Measurements from ENCODE around the gene PRLHR.

Gene PRLHR

DNA sequence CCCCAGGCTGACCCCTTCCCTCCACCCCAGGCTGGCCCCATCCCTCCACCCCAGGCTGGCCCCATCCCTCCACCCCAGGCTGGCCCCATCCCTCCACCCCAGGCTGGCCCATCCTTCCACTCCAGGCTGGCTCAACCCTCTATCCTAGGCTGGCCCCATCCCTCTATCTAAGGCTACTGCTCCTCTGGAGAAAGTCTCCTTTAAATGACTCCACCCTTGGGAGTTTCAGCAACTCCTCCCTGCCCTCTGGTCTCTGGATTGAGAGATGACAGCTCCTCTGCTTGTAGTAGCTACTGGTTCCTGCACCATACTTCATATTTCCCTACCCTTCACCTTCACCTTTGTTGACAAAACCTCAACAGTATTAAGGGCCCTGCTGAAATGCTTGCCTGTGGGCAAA, 8.5 kb downstream of the PRLHR start:
- DNase-seq, result no peak

DNA sequence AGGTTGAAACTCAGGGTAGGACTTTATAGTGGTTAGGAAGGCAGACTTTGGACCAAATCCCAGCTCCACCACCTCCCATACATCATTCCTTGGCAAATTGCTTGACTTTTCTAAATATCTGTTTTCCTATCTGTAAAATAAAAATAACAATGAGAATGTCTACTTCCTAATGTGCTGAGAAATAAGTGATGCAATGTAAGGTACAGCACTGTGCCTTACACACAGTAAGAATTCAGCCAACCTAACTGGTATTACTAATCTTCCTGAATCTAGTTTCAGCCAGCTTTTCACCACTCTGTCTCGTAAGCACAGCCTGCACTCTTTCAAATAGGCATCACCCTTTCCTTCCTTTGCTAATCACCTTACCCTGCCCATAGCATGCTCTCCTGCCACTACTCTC, 9.7 kb downstream of the PRLHR start:
- no peak for DNase-seq

DNA sequence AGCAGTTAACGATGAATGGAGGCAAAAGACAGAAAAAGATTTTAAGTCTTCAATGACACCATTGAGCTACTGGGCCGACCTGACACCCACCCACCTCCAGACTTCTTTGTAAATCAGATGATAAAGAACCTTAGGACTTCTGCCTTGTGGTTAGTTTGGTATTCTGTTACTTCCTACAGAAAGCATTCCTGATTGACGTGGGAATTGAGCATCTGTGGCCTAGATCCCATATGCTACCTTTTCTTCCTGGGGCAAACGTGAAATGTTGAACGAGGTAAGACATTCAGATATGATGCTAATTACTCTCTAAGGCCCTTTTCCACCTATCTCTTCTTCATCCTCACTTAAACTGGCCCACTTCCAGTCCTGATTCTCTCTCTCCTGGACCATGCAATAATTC, 10.2 kb downstream of the PRLHR start:
- DNase-seq, result no peak

DNA sequence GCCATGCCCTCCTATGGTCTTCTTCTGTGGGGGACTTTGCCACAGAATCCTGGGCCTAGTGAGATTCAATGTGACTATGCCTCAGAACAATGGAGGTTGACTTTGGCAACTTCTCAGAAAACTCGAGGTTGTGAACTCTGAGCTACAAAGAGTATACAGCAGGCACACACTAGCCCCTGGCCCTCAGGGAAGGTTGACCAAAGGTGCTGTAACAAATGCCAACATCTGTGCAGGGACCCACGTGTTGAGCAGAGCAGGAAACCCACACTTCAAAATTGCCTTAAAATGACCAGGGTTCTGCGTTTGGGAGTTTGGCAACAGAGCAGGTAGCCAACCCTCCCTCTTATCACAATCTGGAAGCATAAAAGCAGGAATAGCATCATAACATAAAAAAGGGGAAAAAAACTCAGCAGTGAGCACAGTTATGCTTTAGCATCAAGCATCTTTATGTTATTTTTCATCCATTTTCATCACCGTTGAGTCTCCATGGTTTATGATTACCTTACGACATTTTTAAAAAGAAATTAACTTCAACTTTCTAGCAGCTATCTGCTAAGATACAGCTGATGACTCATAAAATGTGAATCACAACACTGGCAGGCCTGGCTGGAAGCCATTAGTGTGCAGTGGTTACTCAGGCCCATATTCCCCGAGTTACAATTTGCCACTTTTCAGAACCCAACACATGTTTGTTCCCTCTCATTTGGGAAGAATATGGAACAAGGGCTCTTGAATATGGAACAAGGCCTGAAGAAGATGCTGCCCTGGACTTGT, 11.1 kb downstream of the PRLHR start:
- DNase-seq, result no peak

DNA sequence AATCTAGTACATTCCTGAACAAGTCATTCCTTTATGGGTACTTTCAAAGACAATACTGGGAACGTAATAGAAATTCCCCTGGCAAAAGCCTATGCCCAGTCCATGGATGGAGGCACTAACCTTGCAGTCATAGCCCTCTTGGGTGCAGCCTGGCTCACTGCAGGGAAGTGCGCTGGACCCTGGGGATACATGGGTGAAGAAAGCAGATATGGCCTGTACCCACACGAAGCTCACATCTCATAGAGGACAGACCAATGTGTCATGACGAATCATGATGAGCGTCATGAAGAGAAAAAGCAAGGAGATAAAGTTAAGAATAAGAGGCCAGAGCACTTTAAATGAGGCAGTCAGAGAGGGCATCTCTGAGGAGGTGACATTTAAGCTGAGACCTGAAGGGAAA, 11.8 kb downstream of the PRLHR start:
- DNase-seq, result no peak

DNA sequence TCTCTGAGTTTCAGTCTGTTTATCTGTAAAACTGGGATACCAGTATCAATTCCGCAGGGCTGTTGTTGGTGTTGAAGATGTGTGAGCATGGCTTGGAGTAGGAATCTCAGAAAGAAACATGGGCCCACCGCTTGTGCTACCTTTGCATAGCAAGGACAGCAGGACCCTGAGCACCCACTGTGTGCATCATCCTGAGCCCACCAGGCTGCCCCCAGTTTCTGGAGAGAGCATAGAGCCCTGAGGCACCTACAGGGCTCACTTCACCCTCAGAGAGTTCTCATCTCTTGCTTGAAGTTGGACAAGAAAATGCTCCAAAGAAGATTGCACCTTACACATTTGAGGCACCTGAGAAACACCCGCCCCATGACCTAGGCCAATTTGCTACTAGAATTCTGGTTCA, 12.9 kb downstream of the PRLHR start:
- no peak for DNase-seq

DNA sequence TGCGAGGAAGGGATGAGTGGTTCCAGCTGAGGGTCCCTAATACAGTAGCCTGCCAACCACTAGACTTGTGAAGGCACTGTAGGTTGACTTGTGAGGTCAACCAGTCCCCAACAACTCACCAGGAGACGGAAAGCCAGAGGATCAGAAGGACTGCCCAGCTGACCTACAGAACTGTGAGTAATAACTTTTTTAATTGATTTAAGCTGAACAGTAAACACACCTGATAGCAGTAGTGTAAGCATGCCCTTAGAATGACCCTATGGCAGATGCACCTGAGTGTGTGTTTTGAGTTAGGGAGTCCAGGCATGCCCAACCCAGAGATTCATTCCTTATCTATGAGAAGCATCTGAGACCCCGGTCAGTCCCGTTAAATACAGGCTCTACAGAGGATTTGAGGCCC, 14.1 kb downstream of the PRLHR start:
- DNase-seq, result no peak

DNA sequence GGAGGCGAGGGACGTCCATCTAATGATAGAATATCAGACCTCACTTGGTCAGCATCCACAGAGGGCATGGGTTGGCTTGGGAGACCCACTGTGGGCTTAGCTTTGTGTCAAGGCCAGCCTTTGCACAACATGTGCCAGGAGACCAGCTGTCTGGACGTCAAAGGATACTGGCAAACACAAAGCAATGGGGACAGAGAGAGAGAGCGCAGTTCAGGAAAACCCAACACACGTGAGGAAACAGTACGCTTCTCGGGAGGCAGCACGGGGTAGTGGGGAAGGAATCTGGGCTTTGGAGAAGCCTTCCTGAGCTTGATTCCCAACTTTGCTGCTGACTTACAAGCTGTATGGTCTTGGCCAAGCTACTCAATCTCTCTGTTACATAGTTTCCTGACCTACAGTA, 14.7 kb downstream of the PRLHR start:
- DNase-seq, result no peak

DNA sequence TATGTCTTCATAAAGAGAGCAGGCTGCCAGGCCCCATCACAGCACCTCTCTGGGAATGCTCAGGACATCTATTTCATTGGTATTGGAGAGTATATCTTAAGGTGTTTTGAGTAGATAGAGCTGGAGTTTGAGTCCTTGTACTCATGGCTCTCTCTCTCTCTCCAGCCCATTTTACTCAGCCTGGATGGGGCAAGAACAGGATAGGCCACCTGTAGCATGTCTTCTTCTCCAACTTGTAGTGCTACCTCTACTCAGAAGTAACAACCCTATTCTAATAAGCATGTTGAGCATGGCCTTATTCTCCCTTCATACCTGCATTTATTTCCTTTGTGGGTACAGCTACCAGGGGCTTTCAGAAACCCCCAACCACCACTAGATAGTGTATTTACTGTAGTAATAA, 21.9 kb downstream of the PRLHR start:
- no peak for DNase-seq

DNA sequence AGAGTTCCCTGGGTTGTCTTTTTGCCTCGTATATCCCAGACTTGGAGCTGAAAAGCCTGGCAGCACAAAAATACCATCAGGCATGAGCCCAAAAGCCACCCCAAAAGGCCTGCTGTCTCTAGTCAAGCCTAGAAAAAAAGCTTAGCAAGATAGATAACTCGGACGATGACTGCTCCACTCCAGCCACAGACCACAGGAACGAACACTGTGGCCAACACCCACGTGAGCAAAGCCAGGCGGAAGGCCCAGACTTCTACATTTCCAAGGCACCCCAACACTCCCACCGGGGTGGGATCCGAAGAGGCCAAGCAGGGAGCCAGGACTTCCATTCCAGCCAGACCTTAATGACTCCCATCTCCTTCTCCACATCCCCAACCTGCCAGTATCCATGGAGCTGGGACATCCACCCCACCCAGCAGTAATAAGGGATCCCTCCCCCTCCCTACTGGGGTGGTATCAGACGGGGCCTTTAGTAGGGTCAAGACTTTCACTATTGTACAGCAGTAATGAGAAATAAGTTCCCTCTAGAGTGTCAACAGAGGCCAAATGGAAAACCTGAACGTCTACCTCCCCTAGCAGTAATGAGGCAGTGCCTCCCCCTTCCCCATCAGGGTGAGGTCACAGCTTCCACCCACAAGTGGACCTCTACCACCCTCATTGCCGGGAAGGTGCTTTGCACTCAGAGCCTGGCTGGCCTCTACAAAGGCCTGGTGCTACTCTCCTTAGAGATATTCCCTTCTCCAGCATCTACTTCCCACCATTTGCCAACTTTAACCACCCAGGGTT, 23.0 kb downstream of the PRLHR start:
- no peak for DNase-seq

DNA sequence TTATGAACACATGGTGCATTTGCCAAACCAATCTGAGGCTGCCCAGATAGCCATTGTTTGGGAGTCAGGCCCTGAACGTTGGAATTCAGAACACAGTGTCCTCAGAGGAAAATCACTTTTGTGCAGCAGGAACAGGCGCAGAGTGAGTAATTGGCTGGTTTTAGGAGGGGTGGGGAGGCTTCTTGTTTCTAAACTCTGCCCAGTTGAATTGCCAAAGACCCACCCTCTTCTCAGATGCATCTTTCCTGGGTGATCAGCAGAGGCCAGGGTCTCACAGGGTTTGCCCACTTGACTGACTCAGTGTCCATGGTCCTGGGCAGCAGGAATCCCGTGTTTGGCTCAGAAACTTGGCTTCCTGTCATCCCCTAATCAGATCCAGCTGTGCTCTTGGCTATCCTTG, 24.3 kb downstream of the PRLHR start:
- no peak for DNase-seq

DNA sequence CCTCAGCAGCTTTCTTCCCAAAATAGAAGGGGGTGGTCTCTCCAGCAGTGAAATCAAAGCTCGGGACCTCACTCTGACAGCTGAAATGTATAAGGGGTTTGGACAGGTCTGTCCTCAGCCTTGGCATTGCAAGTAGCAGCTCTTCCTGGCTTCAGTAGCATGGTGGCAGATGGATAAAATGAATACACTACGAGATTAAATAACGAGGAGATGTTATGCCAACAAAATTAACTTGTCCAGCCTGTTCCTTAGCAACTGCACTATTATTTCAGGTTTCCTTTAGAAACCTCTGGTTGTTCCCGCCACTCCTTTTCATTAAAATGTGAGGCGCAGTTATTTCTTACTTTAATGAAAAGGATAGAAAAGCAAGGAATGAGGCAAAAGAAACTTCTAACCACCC, 24.9 kb downstream of the PRLHR start:
- DNase-seq, result no peak

DNA sequence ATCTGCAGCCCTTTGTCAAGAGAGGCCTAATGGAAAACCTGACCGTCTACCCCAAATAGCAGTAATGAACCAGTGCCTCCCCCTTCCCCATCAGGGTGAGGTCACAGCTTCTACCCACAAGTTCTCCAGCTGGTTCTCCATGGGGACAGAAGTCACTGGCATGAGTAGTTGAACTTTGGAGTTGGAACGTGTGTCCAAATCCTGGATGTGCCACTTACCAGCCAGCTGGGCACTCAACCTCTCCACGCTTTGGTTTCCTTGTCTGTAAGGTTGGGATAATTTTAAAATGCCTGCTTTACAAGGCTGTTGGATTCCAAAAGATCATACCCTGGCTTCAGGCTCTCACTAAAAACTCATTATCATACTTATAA, 25.6 kb downstream of the PRLHR start:
- no peak for DNase-seq

DNA sequence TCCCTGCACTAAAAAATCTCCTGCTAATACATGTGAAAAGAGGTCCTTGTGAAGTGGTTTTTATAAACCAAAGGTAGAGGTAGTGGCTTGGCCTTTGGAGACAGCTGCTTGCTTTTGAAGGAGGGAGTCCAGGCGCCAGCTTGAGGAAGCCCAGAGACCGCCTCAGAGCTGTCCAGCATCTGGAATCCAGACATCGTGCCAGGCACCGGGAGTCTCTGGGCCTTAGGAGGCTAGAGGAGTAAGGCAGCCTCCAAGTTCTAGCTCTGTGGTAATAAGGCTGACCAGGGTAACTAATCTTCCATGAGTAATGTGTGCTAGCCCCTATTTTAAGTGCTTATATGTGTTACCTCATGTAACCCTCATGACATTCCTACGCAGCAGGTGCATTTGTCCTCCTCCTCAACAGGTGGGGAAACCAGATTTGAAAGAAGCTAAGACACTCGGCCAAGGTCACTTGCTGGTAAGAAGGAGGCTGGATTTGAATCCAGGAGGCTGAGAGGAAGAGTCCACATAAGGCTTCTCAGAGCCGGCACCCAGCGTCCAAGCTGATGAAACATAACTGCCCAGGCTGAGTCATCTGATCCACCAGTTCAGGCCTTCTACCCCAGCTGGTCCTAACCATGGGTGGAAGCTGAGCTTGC, 26.1 kb downstream of the PRLHR start:
- DNase-seq, result no peak

DNA sequence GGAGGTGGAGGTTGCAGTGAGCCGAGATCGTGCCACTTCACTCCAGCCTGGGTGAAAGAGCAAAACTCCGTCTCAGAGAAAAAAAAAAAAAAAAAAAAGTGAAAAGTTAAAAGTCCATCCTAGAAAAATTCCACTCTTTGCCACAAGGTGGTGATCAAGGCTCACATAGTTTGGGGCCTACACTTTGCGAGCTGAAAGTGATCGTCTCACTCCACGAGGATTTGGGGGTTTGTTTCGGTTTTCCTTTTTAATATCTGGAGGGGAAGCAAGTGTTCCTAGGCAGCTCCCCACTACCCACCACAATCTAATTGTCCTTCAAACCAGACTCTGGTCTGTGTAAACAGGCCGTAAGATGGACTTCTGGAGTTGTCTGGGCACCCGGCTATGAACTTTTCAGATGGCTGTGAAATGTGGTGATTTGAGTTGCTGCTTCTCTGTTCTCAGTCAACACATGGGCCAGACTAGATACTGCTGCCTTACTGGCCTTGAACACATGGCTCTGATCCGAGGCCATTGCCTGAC, 27.1 kb downstream of the PRLHR start:
- peak; percentile 78 for DNase-seq

DNA sequence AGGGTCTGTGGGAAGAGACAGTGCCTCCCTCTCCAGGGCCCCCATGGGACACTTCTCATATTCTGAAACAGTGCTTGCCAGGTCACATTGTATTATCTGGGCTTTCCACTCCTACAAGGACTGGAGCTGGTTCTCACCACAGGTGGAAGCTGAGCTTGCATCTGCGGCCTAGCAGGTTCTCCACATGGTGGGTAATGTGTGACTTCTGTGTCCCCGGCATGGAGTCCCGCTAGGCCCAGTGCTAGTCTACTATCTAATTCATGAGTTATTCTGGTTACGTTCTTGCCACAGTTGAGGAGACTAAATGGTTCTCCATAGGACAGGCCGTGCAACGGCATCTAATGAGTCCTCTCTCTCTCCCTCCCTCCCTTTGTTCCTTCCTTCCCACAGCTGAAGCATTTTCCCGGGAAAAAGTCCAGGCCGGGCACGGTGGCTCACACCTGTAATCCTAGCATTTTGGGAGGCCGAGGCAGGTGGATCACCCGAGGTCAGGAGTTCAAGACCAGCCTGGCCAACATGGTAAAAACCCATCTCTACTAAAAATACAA, 27.7 kb downstream of the PRLHR start:
- DNase-seq, result no peak

DNA sequence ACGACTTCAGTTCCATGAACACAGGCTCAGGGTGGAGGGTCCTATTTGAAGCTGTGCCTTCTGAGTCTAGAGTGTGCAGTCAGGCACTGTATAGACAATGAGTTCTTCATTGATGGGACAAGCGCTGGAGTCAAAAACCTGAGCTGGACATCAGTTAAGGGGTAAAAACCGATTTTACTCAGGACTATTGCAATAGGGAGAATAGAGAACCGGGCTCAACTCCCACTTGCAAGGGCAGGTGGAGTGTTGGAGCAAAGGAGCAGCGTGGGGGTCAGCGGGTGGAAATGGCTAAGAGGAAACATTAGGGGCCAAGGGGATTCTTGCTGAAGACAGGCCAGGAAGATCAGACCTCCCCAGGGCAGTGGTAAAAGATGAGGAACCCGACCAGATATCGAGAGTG, 28.5 kb downstream of the PRLHR start:
- DNase-seq, result no peak

DNA sequence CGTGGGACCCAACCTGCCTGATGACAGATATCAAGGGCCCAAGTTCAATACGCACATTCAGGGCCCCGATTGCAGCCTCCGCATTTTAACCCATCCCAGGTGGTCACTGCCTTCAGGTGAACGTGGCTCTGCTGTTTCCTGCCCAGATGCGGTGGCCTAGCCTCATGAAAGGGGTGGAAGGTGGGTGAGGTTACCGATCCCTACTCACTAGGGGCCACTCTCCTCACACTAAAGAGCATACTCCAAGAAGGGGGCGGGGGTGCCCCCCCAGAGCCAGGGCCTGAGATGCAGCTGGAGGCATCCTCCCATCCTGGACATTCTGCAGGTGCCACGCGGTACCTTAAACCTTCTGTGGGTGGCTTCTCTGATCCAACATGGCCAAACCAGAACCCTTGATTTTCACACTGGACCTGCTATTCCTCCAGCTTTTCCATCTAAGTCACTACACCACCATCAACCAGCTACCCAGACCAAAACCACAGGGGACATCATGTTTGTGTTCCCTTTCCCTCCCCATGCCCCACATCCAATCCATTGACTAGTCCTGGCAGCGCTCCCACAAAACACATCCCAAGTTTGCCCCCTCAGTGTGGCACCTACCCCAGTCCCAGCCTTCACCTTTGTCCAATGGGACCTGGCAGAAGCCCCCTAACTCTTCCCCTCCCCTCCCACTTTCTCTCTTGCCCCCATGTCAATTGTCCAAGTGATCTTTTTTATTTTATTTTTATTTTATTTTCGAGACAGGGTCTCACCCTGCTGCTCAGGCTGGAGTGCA, 30.0 kb downstream of the PRLHR start:
- no peak for DNase-seq

DNA sequence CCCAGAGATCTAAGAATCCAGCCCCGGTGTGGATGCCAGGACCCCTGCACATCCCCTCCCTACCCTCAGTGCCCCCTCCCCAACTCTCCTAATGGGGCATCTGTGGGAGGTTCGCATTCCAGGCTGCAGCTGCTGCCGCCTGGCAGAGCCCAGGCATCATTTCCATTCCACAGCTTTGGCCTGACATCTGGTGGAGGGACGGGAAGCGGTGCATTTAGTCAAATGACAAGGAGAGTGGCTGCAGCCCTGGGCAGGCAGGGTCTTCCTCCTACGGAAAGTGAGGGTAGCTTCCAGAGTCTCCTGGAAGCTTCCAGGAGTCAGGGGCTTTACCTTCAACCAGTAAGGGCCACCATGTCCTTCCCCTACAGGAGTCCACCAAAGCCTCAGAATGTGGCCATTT, 30.8 kb downstream of the PRLHR start:
- DNase-seq, result no peak

DNA sequence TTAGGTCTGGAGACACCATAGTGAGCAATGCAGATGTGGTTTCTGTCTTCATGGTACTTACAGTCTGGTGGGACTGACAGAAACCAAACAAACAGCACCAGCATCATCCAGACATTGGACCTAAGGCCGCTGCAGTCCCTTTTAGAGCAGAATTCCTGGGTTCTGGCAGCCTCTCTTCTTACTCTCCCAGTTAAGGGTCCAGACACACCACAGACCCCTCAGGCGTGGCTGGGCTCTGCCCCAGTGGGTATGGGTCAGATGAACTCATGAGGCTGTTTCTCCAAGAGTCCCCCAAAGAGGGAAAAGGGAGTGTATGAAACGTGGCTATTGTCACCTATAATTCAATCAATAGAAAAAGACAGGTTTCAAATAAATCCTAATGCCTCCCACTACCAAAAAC, 31.3 kb downstream of the PRLHR start:
- DNase-seq, result no peak

DNA sequence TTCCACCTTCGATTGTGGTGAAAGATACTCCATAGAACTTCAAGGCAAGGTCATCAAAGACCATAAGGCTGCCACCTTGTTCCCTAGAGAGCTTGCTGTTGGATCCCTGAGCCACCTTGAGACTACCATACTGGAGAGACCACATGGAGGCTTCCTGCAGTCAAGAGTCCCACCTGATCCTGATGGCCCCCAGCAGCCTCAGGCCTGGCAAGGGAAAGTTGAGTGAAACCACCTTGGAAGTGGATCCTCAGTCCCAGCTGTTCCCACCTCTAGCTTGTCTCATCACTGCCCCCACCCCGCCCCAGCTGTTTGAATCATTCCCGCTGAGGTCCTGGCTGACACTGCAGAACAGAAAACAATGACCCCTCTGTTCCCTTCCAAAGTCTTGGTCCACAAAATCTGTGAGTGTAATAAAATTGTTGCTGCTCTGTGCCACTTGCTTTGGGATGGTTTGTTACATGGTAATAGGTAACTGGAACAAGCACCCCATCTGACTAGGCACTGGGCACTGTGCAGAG, 32.0 kb downstream of the PRLHR start:
- DNase-seq, result no peak

DNA sequence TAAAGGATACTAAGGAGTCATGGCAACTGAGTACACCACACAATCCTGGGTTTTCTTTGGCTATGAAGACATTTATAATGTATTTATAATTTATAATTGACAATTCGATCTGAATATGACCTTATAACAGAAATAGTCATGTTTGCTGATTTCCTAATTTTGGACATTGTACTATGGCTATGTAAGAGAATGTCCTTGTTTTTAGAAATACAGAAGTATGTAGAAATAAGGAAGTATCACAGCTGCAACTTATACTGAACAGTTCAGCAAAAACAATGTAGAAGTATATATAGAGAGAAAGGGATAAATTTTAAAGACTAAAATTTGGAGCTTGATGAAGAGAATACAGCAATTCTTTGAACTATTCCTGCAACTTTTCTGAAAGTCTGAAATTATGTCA, 32.6 kb downstream of the PRLHR start:
- DNase-seq, result no peak

DNA sequence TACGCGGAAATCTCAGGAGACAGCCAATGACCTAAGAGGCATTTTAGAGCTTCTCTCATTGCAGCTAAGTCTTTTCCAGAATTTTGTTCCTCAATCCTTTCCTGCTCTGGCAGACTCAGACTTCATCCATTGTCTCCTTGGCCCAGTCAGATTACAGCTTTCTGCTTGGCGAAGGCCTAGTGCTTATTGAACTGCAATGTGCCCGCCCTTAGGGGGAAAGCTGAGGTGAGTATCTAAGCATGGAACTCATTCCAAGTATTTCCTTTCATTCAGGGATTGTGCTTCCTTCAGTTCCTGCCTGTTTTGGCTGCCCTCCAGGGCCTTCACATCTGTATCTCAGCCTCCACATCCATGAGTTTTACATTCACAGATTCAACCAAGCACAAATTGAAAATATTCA, 37.5 kb downstream of the PRLHR start:
- DNase-seq, result no peak
